ENCODE measurements around the gene CELA2B.
"Not testable (repeated sequence)": the region's sequence is repeated elsewhere in the genome, so short reads cannot be mapped to it uniquely, and the experiment has no call there.

Gene CELA2B

DNA sequence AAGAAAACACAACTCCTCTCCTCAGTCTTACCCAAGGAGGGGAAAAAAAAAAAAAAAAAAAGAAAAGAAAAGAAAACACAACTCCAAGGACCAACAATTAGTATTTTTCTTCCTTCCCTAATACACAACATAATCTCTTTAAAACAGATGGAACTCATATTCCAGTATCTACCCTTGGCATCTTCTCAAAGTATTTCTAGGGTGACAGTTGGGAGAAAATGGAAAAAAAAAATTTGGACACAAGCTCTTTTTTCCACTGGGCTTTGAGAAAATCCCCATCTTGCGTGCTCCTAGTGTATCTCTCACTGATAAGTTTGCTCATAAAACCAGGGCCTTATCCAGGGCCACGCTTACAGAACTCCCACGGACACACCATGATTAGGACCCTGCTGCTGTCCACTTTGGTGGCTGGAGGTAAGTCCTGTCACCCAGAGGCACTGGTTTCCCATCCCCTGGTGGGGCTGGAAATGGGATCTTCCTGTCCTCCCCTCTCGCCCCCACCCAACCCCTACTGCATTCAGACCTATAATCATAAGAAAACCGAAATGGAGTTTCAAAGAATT is at the start of gene CELA2B:
Gene CELA2B (plus strand): TSS at position 353 of the 563 bp plus-strand sequence. CDS start 22 bp downstream, at position 375.
- DNase-seq (ENCODE audit: low spot score) = no peak

DNA sequence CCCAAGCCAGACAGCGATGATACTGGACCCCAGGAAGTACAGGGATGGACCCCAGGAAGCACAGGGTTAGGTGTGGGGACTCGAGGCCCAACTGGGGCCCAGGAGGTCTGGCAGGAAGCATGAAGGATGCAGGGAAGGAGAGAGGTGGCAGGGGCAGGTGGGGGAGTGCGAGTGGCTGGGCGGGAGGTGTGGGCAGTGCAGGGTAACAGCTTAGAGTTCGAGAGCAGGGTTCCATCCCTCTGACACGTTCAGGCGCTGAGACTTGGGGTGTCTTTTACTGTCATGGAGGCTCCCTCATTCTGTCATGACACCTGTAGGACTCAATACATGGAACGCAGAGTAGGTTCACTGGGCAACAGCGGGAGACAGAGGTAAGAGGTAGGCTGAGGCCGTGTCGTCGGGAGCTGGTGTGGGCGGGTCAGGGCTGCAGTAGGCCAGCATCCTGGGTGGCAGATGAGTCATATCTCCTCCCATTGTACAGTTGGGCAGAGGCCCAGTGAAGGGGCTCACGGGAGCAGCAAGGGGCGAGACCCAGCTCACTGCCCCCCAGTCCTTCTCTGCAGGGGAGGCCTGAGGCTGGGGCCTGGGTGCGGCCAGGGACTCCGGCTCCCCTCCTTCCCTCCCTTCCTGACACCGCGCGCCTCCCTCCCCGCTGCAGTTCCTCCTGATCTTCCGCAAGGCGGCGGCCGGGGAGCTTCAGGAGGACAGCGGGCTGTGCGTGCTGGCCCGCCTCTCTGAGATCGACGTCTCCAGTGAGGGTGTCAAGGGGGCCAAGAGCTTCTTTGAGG is 49.2 kb upstream of the CELA2B start:
- DNase-seq (ENCODE audit: low spot score) = no peak

DNA sequence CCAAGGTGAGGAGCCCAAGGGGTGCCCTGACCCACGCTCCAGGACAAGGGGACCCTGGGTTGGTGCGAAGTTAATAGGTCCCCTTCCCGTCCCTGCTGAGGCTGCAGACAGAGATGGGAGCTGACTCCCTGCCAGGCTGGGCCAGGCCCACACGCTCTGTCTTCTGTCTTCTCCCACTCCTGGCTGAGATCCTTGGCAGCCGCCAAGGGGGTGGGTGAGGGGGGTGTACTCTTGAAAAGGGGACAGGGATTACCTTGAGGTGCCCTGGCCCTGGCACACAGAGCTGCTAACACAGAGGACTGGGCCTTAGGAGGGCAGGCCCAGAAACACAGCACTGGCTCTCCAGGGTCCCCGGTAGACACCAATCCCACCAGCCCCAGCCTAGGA is 48.6 kb upstream of the CELA2B start:
- no peak for DNase-seq (ENCODE audit: low spot score)

GRCh38 chr1:15428252-15428651 is 47.7 kb upstream of the CELA2B start:
- DNase-seq (ENCODE audit: low spot score) = not testable (repeated sequence)

DNA sequence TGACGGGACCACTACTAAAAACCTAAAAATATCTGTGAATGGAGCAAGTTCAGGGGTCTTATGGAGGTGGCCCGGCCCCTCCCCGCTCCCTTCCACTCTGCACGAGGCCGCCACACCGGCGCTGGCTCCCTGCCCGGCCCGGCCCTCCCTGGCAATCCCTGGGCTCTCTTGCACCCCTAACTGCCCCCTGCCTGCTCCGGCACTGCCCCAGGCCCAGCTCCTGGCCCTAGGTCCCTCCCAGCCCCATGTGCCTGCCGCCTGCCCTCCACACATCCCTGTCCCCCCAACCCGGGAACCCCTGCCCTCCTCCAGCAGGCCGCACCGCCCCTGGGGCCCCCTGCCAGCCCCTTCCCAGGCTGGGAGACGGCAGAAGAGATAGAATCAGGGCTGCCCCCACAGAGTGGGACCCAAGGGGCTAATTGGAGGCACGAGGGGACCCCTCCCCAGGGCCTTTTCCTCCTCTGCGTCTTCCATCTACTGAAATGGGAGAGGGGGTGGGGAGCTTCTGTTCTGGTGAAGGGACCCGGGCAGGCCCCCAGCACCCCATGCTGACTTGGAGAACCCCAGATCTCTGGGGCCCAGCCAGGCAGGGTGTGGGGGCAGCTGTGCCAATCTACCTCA is 47.0 kb upstream of the CELA2B start:
- no peak for DNase-seq (ENCODE audit: low spot score)

- no peak for DNase-seq (ENCODE audit: low spot score)
Measured at GRCh38 chr1:15429701-15430149, 46.2 kb upstream of the CELA2B start.

- DNase-seq (ENCODE audit: low spot score) = peak; percentile 80
Measured at GRCh38 chr1:15430787-15431570, 44.9 kb upstream of the CELA2B start.

DNA sequence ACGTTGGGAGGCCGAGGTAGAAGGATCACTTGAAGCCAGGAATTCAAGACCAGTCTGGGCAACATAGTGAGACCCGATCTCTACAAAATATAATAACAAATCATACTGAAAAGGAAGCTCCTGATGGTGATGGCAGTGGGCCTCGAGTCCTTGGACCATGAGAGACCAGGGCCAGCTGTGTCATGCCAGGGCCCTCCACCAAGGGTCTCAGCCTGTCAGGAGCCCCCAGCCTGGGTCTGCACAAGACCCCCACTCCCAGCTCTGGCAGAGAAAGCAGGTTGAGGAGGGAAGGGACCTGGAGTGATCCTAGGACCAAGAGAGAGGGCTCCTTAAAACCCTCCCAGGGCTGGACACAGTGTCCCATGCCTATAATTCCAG is 44.3 kb upstream of the CELA2B start:
- DNase-seq (ENCODE audit: low spot score) = no peak

- no peak for DNase-seq (ENCODE audit: low spot score)
Measured at GRCh38 chr1:15432324-15432723, 43.6 kb upstream of the CELA2B start.

- no peak for DNase-seq (ENCODE audit: low spot score)
Measured at GRCh38 chr1:15433471-15433870, 42.4 kb upstream of the CELA2B start.

DNA sequence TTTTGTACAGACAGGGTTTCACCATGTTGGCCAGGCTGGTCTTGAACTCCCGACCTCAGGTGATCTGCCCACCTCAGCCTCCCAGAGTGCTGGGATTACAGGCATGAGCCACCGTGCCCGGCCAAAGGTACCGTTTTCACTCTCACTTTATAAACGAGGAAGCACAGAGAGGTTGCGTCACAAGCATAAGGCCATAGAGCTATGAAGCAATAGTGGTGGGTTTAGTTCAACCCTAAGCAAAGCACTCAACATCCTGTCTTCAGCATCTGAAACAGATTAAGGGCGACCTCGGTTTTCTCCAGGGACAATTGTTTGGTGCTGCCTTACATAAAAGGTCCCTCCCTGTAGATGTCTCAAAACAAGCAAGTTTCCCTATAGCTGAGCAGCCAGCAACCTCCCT is 41.2 kb upstream of the CELA2B start:
- DNase-seq (ENCODE audit: low spot score) = not testable (repeated sequence)

- DNase-seq (ENCODE audit: low spot score) = no peak
Measured at GRCh38 chr1:15435239-15436077, 40.4 kb upstream of the CELA2B start.

DNA sequence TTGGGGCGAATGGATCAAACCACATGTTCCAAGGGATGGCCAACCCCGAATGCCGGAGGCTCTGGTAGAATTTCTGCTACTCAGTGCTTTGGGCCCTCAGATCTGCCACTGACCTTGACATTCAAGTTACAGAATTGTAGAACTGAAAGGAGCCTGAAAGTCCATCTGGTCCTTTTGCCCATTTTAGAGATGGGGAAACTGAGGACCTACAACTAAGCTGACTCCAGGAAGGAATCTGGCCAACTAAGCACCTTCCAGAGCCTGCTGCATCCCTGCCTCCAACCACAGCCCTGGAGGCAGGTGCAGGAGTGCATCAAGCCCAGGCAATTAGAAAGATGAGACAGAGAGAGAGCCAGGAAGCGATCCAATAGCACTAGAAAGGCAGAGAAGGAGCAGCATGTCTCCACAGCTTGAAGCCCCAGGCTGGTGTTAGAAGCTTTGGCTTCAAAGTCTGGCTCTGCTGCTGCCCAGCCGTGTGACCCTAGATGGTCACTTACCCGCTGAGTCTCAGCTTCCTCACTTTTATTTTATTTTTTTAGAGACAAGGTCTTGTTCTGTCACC is 38.9 kb upstream of the CELA2B start:
- DNase-seq (ENCODE audit: low spot score) = no peak

DNA sequence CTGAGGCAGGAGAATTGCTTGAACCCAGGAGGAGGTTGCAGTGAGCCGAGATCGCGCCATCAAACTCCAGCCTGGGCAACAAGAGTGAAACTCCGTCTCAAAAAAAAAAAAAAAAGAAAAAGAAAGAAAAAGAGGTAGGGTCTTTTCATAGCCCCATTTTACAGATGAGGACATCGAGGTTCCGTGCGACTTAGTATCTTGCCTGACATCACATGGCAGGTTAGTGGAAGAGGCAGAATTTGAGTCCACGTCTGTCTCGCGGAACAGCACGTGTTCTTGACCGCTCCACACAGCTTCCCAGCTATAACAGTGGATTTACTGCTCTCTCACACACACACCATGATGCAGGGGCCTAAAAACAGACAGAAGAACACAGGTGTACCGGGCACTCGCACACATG is 36.6 kb upstream of the CELA2B start:
- no peak for DNase-seq (ENCODE audit: low spot score)

DNA sequence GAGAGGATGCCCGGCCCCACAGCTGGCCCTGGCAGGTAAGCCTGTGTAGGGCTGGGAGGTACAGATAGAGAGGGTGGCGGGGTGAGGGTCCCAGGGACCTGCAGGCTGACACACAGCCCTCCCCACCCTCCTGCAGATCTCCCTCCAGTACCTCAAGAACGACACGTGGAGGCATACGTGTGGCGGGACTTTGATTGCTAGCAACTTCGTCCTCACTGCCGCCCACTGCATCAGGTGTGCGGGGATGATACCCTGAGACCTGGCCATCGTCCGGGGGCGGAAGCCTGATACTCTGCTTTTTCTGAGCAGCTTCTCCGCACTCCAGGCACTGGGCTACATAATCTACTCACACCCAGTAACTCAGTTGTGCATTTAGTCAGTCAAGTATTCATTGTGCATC is 35.5 kb upstream of the CELA2B start:
- no peak for DNase-seq (ENCODE audit: low spot score)

GRCh38 chr1:15441247-15441646 is 34.7 kb upstream of the CELA2B start:
- no peak for DNase-seq (ENCODE audit: low spot score)

GRCh38 chr1:15442119-15442518 is 33.8 kb upstream of the CELA2B start:
- DNase-seq (ENCODE audit: low spot score) = no peak

GRCh38 chr1:15442759-15443158 is 33.1 kb upstream of the CELA2B start:
- DNase-seq (ENCODE audit: low spot score) = no peak

GRCh38 chr1:15443281-15443680 is 32.6 kb upstream of the CELA2B start:
- DNase-seq (ENCODE audit: low spot score) = no peak

GRCh38 chr1:15444468-15445389 is 31.2 kb upstream of the CELA2B start:
- no peak for DNase-seq (ENCODE audit: low spot score)

Data from CD4-positive, alpha-beta T cell treated with Interleukin-2 at 100 ng/mL for 4 hours (primary cell).